H1 (cell line): ENCODE results near the gene PRF1. TPM values are rescaled to one million over a fixed set of nuclear protein-coding genes. Genes with fewer than 3 reads are reported as not detected.

Experiments
- CTCF ChIA-PET: fragments of 300-600 bp; sonication (Branson Sonifier 250); formaldehyde crosslinking; loops from one replicate; lab custom pipeline; 2021; ENCODE audit not compliant: partially characterized antibody; lab: Charles Lee
- POLR2A ChIA-PET: fragments of 300-600 bp; sonication (Branson Sonifier 250); formaldehyde crosslinking; loops from one replicate; lab custom pipeline; 2021; ENCODE audit warnings: inconsistent platforms; ENCODE audit not compliant: partially characterized antibody; lab: Charles Lee
- DNase-seq, 2 experiments: peaks; one replicate each; pipeline versions ENCODE4 v3.0.0 to v3.0.0-alpha.2; 2010 to 2022; ENCODE audit warnings: low spot score in 2 of 2, low read depth in 1 of 2, mixed read lengths in 1 of 2
- FAIRE-seq: peaks from 2 replicates; lab custom pipeline; 2011; peaks lifted over from hg19 to GRCh38; lab: Jason Lieb, UNC
- H2AFZ ChIP-seq: 2 replicates; pipeline ENCODE4 v1.8.1; 2012; ENCODE audit warnings: low read length, inconsistent platforms
- H2AK5ac ChIP-seq: 2 replicates; pipeline ENCODE4 v1.6.1; 2013; ENCODE audit warnings: low read depth, low read length
- H2BK120ac ChIP-seq: replicated peaks from 2 replicates; pipeline ENCODE3; 2013; ENCODE audit warnings: low read depth, low read length, inconsistent platforms
- H2BK12ac ChIP-seq: 2 replicates; pipeline ENCODE4 v1.6.1; 2013; ENCODE audit warnings: low read depth, low read length
- H2BK15ac ChIP-seq: 2 replicates; pipeline ENCODE4 v1.6.1; 2013; ENCODE audit warnings: low read length
- H2BK20ac ChIP-seq: 2 replicates; pipeline ENCODE4 v1.6.1; 2013; ENCODE audit warnings: low read length
- H2BK5ac ChIP-seq: 2 replicates; pipeline ENCODE4 v1.6.1; 2013; ENCODE audit warnings: low read depth, low read length
- H3K14ac ChIP-seq: 2 replicates; pipeline ENCODE4 v1.6.1; 2013; ENCODE audit warnings: inconsistent platforms; ENCODE audit not compliant: insufficient read length
- H3K18ac ChIP-seq: 2 replicates; pipeline ENCODE4 v1.6.1; 2013; ENCODE audit warnings: low read length; ENCODE audit errors: extremely low read depth
- H3K23ac ChIP-seq: 2 replicates; pipeline ENCODE4 v1.6.1; 2013; ENCODE audit warnings: inconsistent platforms; ENCODE audit not compliant: insufficient read length
- H3K23me2 ChIP-seq: 2 replicates; pipeline ENCODE4 v1.6.1; 2013; ENCODE audit warnings: low read depth, low read length
- H3K27ac ChIP-seq: 2 replicates; pipeline ENCODE4 v1.6.1; 2011; ENCODE audit warnings: low read depth, low read length, inconsistent platforms
- H3K27me3 ChIP-seq, 4 experiments: replicated peaks in 1 of 4; 1 replicate in 1 of 4; 2 replicates in 3 of 4; pipeline versions ENCODE4 v1.6.1 to v1.8.1; 2011 to 2013; ENCODE audit warnings: low read length in 3 of 4, mild to moderate bottlenecking in 3 of 4, inconsistent platforms in 2 of 4, mixed read lengths in 2 of 4, moderate library complexity in 1 of 4; ENCODE audit not compliant: control insufficient read depth in 3 of 4, insufficient read depth in 3 of 4; ENCODE audit errors: extremely low read depth in 1 of 4
- H3K36me3 ChIP-seq, 4 experiments: 2 replicates each; pipeline versions ENCODE4 v1.6.1 to v1.8.1; 2011 to 2013; ENCODE audit warnings: mild to moderate bottlenecking in 4 of 4, low read length in 3 of 4, moderate library complexity in 2 of 4, control low read depth in 1 of 4, inconsistent platforms in 1 of 4; ENCODE audit not compliant: insufficient read depth in 4 of 4, control insufficient read depth in 2 of 4
- H3K4ac ChIP-seq: replicated peaks from 2 replicates; pipeline ENCODE3; 2013; ENCODE audit warnings: low read length, low read depth, mixed read lengths, inconsistent platforms; ENCODE audit not compliant: insufficient read length
- H3K4me1 ChIP-seq, 4 experiments: replicated peaks in 1 of 4; 1 replicate in 1 of 4; 2 replicates in 3 of 4; pipeline versions ENCODE4 v1.6.1 to v1.8.1; 2011 to 2013; ENCODE audit warnings: low read length in 3 of 4, inconsistent platforms in 2 of 4, mixed read lengths in 1 of 4; ENCODE audit not compliant: insufficient read depth in 4 of 4, control insufficient read depth in 3 of 4
- H3K4me2 ChIP-seq, 2 experiments: 2 replicates each; pipeline versions ENCODE4 v1.6.1 to v1.8.1; 2011 to 2013; ENCODE audit warnings: low read depth in 2 of 2, low read length in 2 of 2, control low read depth in 1 of 2, inconsistent platforms in 1 of 2, mild to moderate bottlenecking in 1 of 2; ENCODE audit not compliant: insufficient read depth in 1 of 2
- H3K4me3 ChIP-seq, 4 experiments: fragments of 200-600, 300-600 bp in 1 of 4; sonication (generic), shearing (Covaris generic), sonication (Bioruptor Twin) in 1 of 4; 2 replicates each; pipeline versions ENCODE4 v1.5.1 to v1.8.1; 2011 to 2016; ENCODE audit warnings: low read length in 4 of 4, low read depth in 3 of 4, control low read depth in 2 of 4, inconsistent platforms in 2 of 4, mild to moderate bottlenecking in 2 of 4, mixed read lengths in 1 of 4, moderate library complexity in 1 of 4; ENCODE audit not compliant: insufficient read depth in 2 of 4; ENCODE audit errors: extremely low read depth in 1 of 4
- H3K56ac ChIP-seq: replicated peaks from 2 replicates; pipeline ENCODE3; 2013; ENCODE audit warnings: low read depth, mild to moderate bottlenecking, mixed read lengths, low read length, inconsistent platforms; ENCODE audit not compliant: insufficient read length
- H3K79me1 ChIP-seq: 2 replicates; pipeline ENCODE4 v1.6.1; 2013; ENCODE audit warnings: low read depth, low read length, control low read depth
- H3K79me2 ChIP-seq, 2 experiments: 2 replicates each; pipeline versions ENCODE4 v1.6.1 to v1.8.1; 2012 to 2013; ENCODE audit warnings: low read length in 2 of 2, mild to moderate bottlenecking in 2 of 2, inconsistent platforms in 1 of 2; ENCODE audit not compliant: insufficient read depth in 2 of 2, control insufficient read depth in 1 of 2
- H3K9ac ChIP-seq, 4 experiments: replicated peaks in 1 of 4; 1 replicate in 1 of 4; 2 replicates in 3 of 4; pipeline versions ENCODE4 v1.6.1 to v1.8.1; 2011 to 2013; ENCODE audit warnings: low read depth in 3 of 4, low read length in 3 of 4, control low read depth in 2 of 4, mild to moderate bottlenecking in 2 of 4, moderate library complexity in 2 of 4, inconsistent platforms in 1 of 4; ENCODE audit errors: extremely low read depth in 1 of 4
- H3K9me3 ChIP-seq, 2 experiments: 2 replicates each; pipeline versions ENCODE4 v1.6.1 to v1.8.1; 2012 to 2013; ENCODE audit warnings: mild to moderate bottlenecking in 2 of 2, moderate library complexity in 2 of 2, control low read depth in 1 of 2, inconsistent platforms in 1 of 2, low read depth in 1 of 2, low read length in 1 of 2, mixed read lengths in 1 of 2; ENCODE audit not compliant: insufficient read depth in 2 of 2
- H4K20me1 ChIP-seq, 2 experiments: replicated peaks in 1 of 2; 2 replicates each; pipeline versions ENCODE3 to v1.8.1; 2011 to 2013; ENCODE audit warnings: inconsistent platforms in 2 of 2, low read length in 2 of 2, mild to moderate bottlenecking in 1 of 2; ENCODE audit not compliant: insufficient read depth in 2 of 2, control insufficient read depth in 1 of 2
- H4K5ac ChIP-seq: 2 replicates; pipeline ENCODE4 v1.6.1; 2013; ENCODE audit warnings: low read length, low read depth, mixed read lengths, inconsistent platforms; ENCODE audit not compliant: insufficient read length
- H4K8ac ChIP-seq: 2 replicates; pipeline ENCODE4 v1.8.0; 2013; ENCODE audit warnings: mild to moderate bottlenecking, moderate library complexity, low read length, inconsistent platforms; ENCODE audit not compliant: insufficient read depth; ENCODE audit errors: extremely low read depth
- H4K91ac ChIP-seq: replicated peaks from 2 replicates; pipeline ENCODE3; 2013; ENCODE audit warnings: low read length, mixed read lengths, inconsistent platforms; ENCODE audit not compliant: insufficient read length
- BACH1 ChIP-seq: IDR thresholded peaks from 2 replicates; pipeline ENCODE4 v1.6.1; 2012; ENCODE audit warnings: low read length, improper control_type of control experiment
- CBX8 ChIP-seq: fragments of 300-800, 300-1000 bp; sonication (generic); IDR thresholded peaks from 2 replicates; pipeline ENCODE4 v1.7.1; 2016; ENCODE audit warnings: low read depth, low read length, borderline replicate concordance
- CHD1 ChIP-seq: IDR thresholded peaks from 2 replicates; pipeline ENCODE4 v1.6.1; 2012; ENCODE audit warnings: low read depth, low read length, improper control_type of control experiment
- EGR1 ChIP-seq: IDR thresholded peaks from 2 replicates; pipeline ENCODE4 v1.6.1; 2011; ENCODE audit warnings: low read depth, low read length, borderline replicate concordance
- EP300 ChIP-seq, 2 experiments: IDR thresholded peaks; 1 replicate in 1 of 2; 2 replicates in 1 of 2; pipeline ENCODE4 v1.6.1; 2011 to 2012; ENCODE audit warnings: low read depth in 2 of 2, low read length in 2 of 2, mild to moderate bottlenecking in 2 of 2, borderline replicate concordance in 1 of 2, inconsistent platforms in 1 of 2, moderate library complexity in 1 of 2
- JUND ChIP-seq: IDR thresholded peaks from 2 replicates; pipeline ENCODE4 v1.6.1; 2011; ENCODE audit warnings: mild to moderate bottlenecking, improper control_type of control experiment, low read length
- NRF1 ChIP-seq: IDR thresholded peaks from 2 replicates; pipeline ENCODE4 v1.6.1; 2011; ENCODE audit warnings: mild to moderate bottlenecking, low read depth, low read length, improper control_type of control experiment
- POLR2AphosphoS5 ChIP-seq: IDR thresholded peaks from 2 replicates; pipeline ENCODE4 v1.6.1; 2011; ENCODE audit warnings: low read depth, low read length
- SAP30 ChIP-seq: fragments of 300-600 bp; sonication (generic); IDR thresholded peaks from 2 replicates; pipeline ENCODE4 v1.7.1; 2012; ENCODE audit warnings: low read length, moderate library complexity, mild to moderate bottlenecking, inconsistent platforms; ENCODE audit not compliant: insufficient read depth, insufficient replicate concordance
- SIRT6 ChIP-seq: IDR thresholded peaks from one replicate; pipeline ENCODE4 v1.7.1; 2012; ENCODE audit warnings: low read length, inconsistent platforms
- SRF ChIP-seq: IDR thresholded peaks from 2 replicates; pipeline ENCODE4 v1.6.1; 2011; ENCODE audit warnings: mild to moderate bottlenecking, low read depth, low read length, moderate library complexity
- TCF12 ChIP-seq: IDR thresholded peaks from 2 replicates; pipeline ENCODE4 v1.6.1; 2011; ENCODE audit warnings: low read depth, mild to moderate bottlenecking, low read length
- TEAD4 ChIP-seq: IDR thresholded peaks from 2 replicates; pipeline ENCODE4 v1.6.1; 2012; ENCODE audit warnings: low read depth, low read length, inconsistent platforms, mixed read lengths
- WGBS, 2 experiments: shearing (Covaris generic) in 1 of 2; methylation state at CpG; one replicate each; pipeline versions ENCODE4 v1.1.6 to v1.1.7; 2013 to 2015; ENCODE audit warnings: low lambda C conversion rate in 2 of 2, mixed read lengths in 2 of 2, inconsistent platforms in 1 of 2, low coverage in 1 of 2, missing lambda C conversion rate in 1 of 2; ENCODE audit not compliant: insufficient replicate concordance in 2 of 2, insufficient coverage in 1 of 2, insufficient read length in 1 of 2; ENCODE audit errors: extremely low coverage in 1 of 2, missing lambda C conversion rate in 1 of 2; 5-methylcytosine and 5-hydroxymethylcytosine counted together
- polyA plus RNA-seq, 7 experiments: library from polyadenylated mRNA; depleted of rRNA in 3 of 7; stranded (reverse) in 5 of 7; unstranded in 2 of 7; fragments of >200 nt in 5 of 7; fragments of 200-250 nt in 2 of 7; gene quantifications; 1 replicate in 5 of 7; 2 replicates in 1 of 7; 4 replicates in 1 of 7; pipeline versions ENCODE4 v1.2.1 to v1.2.3, GENCODE V29; 2011 to 2013; ENCODE audit warnings: missing spikeins in 2 of 7, mixed read lengths in 2 of 7
- total RNA-seq: library from RNA; stranded (reverse); fragmentation: NEBNext Ultra II Directional; extraction: Animal tissue kit (Norgen Biotek cat#: 25700); gene quantifications from 2 replicates; pipeline ENCODE4 v1.2.1, GENCODE V29; 2021
- TF ChIP-seq, protein P1 (sequence below): IDR thresholded peaks from 2 replicates; pipeline ENCODE4 v1.6.1; 2012; ENCODE audit warnings: inconsistent platforms

The PRF1 gene
- total and polyA plus RNA-seq, 2 of the 8 experiments (the other 6 are each of a cell fraction or from before 2014, with no cell fraction given): 0.15 TPM; not detected in 1

DNA sequence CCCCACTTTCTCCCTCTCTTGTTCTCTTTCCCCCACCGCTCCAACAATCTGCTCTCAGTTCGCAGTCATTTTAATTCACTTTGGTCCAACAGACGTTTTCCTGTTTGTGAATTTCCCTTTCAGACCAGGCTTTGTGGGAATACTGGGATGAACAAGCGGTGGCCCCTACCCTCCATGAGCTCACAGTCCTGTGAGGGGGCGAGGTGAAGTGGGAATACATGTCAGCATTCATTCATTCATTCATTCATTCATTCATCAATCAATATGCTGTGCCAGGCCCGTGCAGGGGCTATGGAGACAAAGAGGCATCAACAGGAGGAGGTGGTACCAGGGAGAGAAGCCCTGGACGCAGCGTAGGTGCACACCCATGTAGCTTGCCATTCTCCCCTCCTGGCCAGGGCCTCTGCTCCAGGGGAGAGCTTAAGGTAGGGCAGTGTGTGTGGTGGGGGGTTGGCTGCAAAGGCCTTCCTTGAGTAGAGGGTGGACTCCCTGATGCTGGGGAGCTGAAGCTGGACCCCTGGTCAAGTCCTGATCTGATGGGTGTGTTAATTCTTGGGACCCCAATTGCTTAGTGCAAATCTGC, 16.1 kb downstream of the PRF1 start:
- POLR2A ChIA-PET: no interaction called here
- TF ChIP-seq TCF12 (no peak), CBX8 (no peak), JUND (no peak), TEAD4 (no peak), EP300 (IDR thresholded peaks at IDR 0.05; ENCODE audit: borderline replicate concordance in 1 of 2, low read depth in 2 of 2, low read length in 2 of 2) (no peak), BACH1 (no peak), SAP30 (no peak), POLR2AphosphoS5 (no peak), EGR1 (no peak), NRF1 (no peak), SRF (no peak), SIRT6 (no peak), CHD1 (no peak)
- TF ChIP-seq, protein P1, sequence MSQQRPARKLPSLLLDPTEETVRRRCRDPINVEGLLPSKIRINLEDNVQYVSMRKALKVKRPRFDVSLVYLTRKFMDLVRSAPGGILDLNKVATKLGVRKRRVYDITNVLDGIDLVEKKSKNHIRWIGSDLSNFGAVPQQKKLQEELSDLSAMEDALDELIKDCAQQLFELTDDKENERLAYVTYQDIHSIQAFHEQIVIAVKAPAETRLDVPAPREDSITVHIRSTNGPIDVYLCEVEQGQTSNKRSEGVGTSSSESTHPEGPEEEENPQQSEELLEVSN: no peak

More for the DNA sequence above, 16.1 kb downstream of the PRF1 start:
- CTCF ChIA-PET: interaction anchor here (0.6 to 7.4 kb wide), 6 partner anchors 10 to 174 kb away, joined by 3 to 47 read pairs (median 4); no protein-coding TSS in a partner anchor
- Histone ChIP-seq H2BK20ac (no peak overlapping the region), H4K8ac (no peak overlapping the region), H3K56ac (no peak overlapping the region), H2BK120ac (no peak overlapping the region), H3K79me1 (no peaks in the 10 kb centered on the region), H3K23ac (no peak overlapping the region), H3K27ac (no peak overlapping the region), H3K23me2 (no peaks in the 10 kb centered on the region), H2BK15ac (peak overlapping the region; percentile 29; the same call in 1 of the 2 replicates), H3K9me3 (no peaks in the 10 kb centered on the region), H4K5ac (no peak overlapping the region), H3K18ac (no peak overlapping the region), H2BK5ac (no peak overlapping the region), H3K36me3 (no peaks in the 10 kb centered on the region), H3K9ac (no peak overlapping the region), H3K14ac (no peak overlapping the region), H3K4me3 (no peak overlapping the region), H4K20me1 (no peaks in the 10 kb centered on the region), H2BK12ac (0 out of 2 replicates have a peak overlapping the region, but pooled peaks have one; percentile 17), H3K79me2 (no peaks in the 10 kb centered on the region), H3K4me1 (peaks cover 0 to 6% (median 4%) of the 10 kb centered on the region in 4 experiments; a peak in 5 of 7 replicates), H2AFZ (no peak overlapping the region), H3K4ac (no peak overlapping the region), H2AK5ac (no peak overlapping the region), H4K91ac (no peak overlapping the region), H3K4me2 (no peak overlapping the region), H3K27me3 (peaks cover 0 to 2% (median 0%) of the 10 kb centered on the region in 4 experiments; a peak in 1 of 7 replicates)
- WGBS, 2 experiments: 90% methylated on average over 8 of the region's 8 CpGs; no CpG with 5 or more reads in 1 of the 2 experiments
- FAIRE-seq (no peak), DNase-seq (no peak)
